Peyer's patch (tissue), 4 donors: ENCODE data around the gene MMP26. TPM values are rescaled to one million over a fixed set of nuclear protein-coding genes. Genes with fewer than 3 reads are reported as not detected.
"Not testable (repeated sequence)": the region's sequence is repeated elsewhere in the genome, so short reads cannot be mapped to it uniquely, and the experiment has no call there.

Experiments used
- DNase-seq, 3 donors: peaks; one replicate each; pipeline ENCODE4 v3.0.0-alpha.2; 2017 to 2019
- H3K27ac ChIP-seq, 4 donors: fragments of 200-600 bp; sonication (generic); one replicate each; pipeline ENCODE4 v1.5.1; 2016 to 2019
- H3K27me3 ChIP-seq, 2 donors: fragments of 200-600 bp; sonication (generic); one replicate each; pipeline ENCODE4 v1.5.1; 2019
- H3K36me3 ChIP-seq, 3 donors: fragments of 200-600 bp; sonication (generic); one replicate each; pipeline ENCODE4 v1.5.1; 2016 to 2019
- H3K4me1 ChIP-seq, 4 donors: fragments of 200-600 bp; sonication (generic); one replicate each; pipeline ENCODE4 v1.5.1; 2016 to 2019
- H3K4me3 ChIP-seq, 4 donors: fragments of 200-600 bp; sonication (generic); 1 replicate in 3 of 4; 2 replicates in 1 of 4; pipeline ENCODE4 v1.5.1; 2016 to 2019; ENCODE audit warnings: mild to moderate bottlenecking in 1 of 4
- H3K9me3 ChIP-seq, 4 donors: fragments of 200-600 bp; sonication (generic); one replicate each; pipeline ENCODE4 v1.5.1; 2016 to 2019; ENCODE audit warnings: mild to moderate bottlenecking in 1 of 4
- CTCF ChIP-seq, 6 experiments: fragments of 450-650 bp in 4 of 6; fragments of 200-600 bp in 2 of 6; sonication (generic) in 1 of 6; IDR thresholded peaks; one replicate each; pipeline ENCODE4 v1.5.1; 2017 to 2019; ENCODE audit warnings: antibody characterized with exemption in 6 of 6, mild to moderate bottlenecking in 3 of 6, moderate library complexity in 1 of 6
- POLR2A ChIP-seq, 2 donors: fragments of 450-650 bp; IDR thresholded peaks; one replicate each; pipeline ENCODE4 v1.5.1; 2017; ENCODE audit warnings: antibody characterized with exemption in 2 of 2, mild to moderate bottlenecking in 2 of 2, moderate library complexity in 2 of 2
- total RNA-seq, 4 donors: library from RNA; depleted of rRNA; stranded (reverse); fragments of >200 nt; gene quantifications; one replicate each; pipeline ENCODE4 v1.1.0, GENCODE V29; 2016

The MMP26 gene
- total RNA-seq, 4 donors from 2014 or later, result not detected

DNA sequence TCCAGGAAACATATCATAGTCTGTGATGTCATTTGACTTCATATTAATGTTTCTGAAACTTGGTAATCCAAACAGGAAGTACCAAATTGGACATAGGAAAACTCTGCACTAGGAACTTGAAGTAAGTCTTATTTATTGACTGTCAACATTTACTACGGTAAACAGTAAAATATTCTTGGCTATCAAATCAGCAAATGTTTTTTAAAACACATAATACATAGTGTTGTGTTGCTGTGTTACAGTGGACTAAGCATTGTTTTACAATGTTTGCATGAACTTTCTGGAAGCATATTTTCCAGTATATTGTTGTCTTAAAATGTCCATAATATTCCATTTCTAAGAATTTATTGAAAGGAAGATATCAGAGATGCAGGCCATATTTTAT, 4.2 kb upstream of the MMP26 start:
- Histone ChIP-seq H3K9me3 (no peaks in the 10 kb centered on the region), H3K4me3 (no peak overlapping the region), H3K27ac (no peak overlapping the region), H3K27me3 (no peaks in the 10 kb centered on the region), H3K36me3 (no peaks in the 10 kb centered on the region), H3K4me1 (no peaks in the 10 kb centered on the region)
- no peak for DNase-seq
- no peak for TF ChIP-seq POLR2A (IDR thresholded peaks at IDR 0.05)
- TF ChIP-seq CTCF (IDR thresholded peaks at IDR 0.05), result no peak

DNA sequence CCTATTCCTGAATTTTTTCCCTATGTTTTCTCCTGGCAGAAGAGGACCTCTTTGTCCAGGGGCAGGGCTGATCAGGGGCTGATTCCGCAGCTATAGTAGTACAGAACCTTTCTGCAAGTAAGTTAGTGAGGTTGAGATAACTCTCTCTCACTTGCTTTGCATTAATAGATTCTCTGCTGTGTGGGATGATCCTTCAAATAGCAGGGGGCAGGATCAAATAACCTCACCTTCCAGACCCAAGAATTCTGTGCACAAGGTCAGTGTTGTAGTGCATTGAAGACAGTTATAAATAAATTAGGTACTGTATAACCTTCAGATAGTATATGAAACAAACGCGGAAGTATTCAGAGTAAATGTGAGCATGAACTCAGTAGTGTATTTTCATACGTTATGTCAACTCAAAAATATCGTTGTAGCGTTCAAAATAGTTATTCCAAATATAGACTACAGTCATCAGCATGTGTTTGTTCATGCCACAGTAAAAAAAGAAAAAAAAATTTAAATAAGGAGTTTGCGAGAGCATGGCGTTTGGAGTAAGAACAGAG, 278 bp downstream of the MMP26 start:
- no peaks in the 10 kb centered on the region for H3K9me3 ChIP-seq
- DNase-seq, result no peak
- no peaks in the 10 kb centered on the region for H3K4me1 ChIP-seq
- H3K27ac ChIP-seq, result no peak overlapping the region
- H3K27me3 ChIP-seq, result no peaks in the 10 kb centered on the region
- H3K36me3 ChIP-seq, result no peaks in the 10 kb centered on the region
- no peak overlapping the region for H3K4me3 ChIP-seq
- TF ChIP-seq POLR2A (IDR thresholded peaks at IDR 0.05) (no peak), CTCF (IDR thresholded peaks at IDR 0.05) (no peak)

- Histone ChIP-seq H3K27me3 (no peaks in the 10 kb centered on the region), H3K4me3 (no peak overlapping the region), H3K27ac (no peak overlapping the region), H3K9me3 (no peaks in the 10 kb centered on the region), H3K36me3 (no peaks in the 10 kb centered on the region), H3K4me1 (no peaks in the 10 kb centered on the region)
- TF ChIP-seq POLR2A (IDR thresholded peaks at IDR 0.05), result no peak
- TF ChIP-seq CTCF (IDR thresholded peaks at IDR 0.05), result no peak
- no peak for DNase-seq
Measured at GRCh38 chr11:4713241-4713640, 8.7 kb downstream of the MMP26 start.

DNA sequence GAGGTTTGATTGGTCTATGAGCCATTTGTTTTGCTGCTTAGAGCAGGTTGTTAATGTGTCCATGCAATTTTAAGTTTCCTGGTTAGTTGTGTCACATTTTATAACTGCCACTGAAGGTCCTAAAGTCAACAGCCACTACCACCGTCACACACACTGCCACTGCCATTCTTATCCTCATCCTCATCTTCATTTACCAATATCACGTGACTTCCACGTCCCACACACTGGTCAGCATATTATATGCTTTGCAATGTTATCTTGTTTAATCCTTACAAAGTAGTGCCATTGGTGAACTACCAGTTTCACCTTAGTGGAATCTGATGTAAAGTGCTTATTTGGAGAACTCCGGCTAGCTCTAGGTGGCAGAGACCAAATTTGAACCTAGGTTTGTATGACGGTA, 9.7 kb downstream of the MMP26 start:
- Histone ChIP-seq H3K27me3 (no peaks in the 10 kb centered on the region), H3K36me3 (no peaks in the 10 kb centered on the region), H3K9me3 (no peaks in the 10 kb centered on the region), H3K27ac (no peak overlapping the region), H3K4me1 (no peaks in the 10 kb centered on the region), H3K4me3 (no peak overlapping the region)
- no peak for TF ChIP-seq POLR2A (IDR thresholded peaks at IDR 0.05)
- TF ChIP-seq CTCF (IDR thresholded peaks at IDR 0.05), result no peak
- no peak for DNase-seq

DNA sequence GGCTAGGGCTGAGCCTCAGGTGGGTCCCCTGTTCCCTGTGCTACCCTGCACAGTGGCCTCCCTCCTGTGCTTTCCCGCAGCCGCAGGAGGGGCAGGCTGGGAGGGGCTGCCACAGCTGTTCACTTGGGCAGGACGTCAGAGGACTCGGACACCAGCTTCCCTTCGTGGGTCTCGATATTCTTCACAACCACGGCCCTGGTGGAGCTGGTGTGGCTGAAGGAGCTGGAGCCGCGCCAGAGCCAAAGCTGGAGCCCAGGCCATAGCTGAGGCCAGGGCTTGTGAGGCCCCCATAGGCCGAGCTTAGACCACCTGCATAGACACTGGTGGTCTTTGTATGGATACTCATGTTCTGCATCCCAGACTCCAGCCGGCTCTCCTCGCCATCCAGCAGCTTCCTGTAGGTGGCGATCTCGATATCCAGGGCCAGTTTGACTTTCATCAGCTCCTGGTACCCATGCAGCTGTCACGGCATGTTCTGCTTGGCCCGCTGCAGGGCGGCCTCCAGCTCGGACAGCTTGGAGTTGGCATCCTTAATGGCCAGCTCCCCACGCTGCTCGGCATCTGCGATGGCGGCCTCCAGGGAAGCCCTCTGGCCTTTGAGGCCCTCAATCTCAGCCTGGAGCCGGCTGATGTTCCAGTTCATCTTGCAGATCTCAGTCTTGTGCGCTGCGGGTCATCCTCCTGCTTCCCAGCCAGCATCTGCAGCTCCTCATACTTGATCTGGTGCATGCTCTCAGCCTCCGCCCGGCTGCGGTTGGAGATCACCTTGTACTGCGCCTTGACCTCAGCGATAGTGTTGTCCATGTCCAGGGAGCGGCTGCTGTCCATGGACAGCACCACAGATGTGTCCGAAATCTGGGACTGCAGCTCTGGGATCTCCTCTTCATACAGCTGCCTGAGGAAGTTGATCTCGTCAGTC, 18.3 kb downstream of the MMP26 start:
- H3K9me3 ChIP-seq, DNase-seq, H3K4me3 ChIP-seq, H3K36me3 ChIP-seq, H3K27me3 ChIP-seq, H3K4me1 ChIP-seq, H3K27ac ChIP-seq: not testable (repeated sequence)

DNA sequence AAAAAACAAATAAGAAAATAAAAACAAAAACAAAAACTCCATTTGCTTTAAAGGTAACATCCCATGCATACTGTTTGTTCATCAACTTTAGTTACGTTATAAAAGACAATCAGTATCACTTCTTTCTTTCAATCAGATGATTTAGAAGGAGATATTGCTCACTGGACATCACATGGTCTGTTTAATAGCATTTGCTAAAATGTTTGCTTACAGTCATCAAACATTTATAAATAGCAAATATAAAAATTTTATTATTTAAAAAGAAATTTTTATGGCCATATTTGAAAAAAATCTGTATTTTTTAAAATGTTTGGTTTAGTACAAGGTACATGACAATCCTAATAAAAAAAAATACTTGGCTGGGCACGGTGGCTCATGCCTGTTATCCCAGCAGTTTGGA, 22.6 kb downstream of the MMP26 start:
- Histone ChIP-seq H3K4me3 (no peak overlapping the region), H3K4me1 (no peaks in the 10 kb centered on the region), H3K27me3 (no peaks in the 10 kb centered on the region), H3K27ac (no peak overlapping the region), H3K36me3 (no peaks in the 10 kb centered on the region), H3K9me3 (no peaks in the 10 kb centered on the region)
- TF ChIP-seq POLR2A (IDR thresholded peaks at IDR 0.05) (no peak), CTCF (IDR thresholded peaks at IDR 0.05) (no peak)
- DNase-seq, result no peak
